Right atrium auricular region (tissue), 2 donors: ENCODE results near the gene SLC35G1. TPM values are rescaled to one million over a fixed set of nuclear protein-coding genes. Genes with fewer than 3 reads are reported as not detected.

Experiments
- DNase-seq: peaks from one replicate; pipeline ENCODE4 v3.0.0-alpha.2; 2019; ENCODE audit warnings: low spot score
- H3K27ac ChIP-seq, 2 donors: fragments of 200-600 bp; sonication (generic); 1 replicate in 1 of 2; 2 replicates in 1 of 2; pipeline ENCODE4 v1.5.1; 2016 to 2019
- H3K27me3 ChIP-seq, 2 donors: fragments of 200-600 bp; sonication (generic); one replicate each; pipeline versions ENCODE4 v1.5.1 to v1.6.0; 2017 to 2019
- H3K36me3 ChIP-seq: fragments of 200-600 bp; sonication (generic); one replicate; pipeline ENCODE4 v1.5.1; 2016
- H3K4me1 ChIP-seq, 2 donors: fragments of 200-600 bp; sonication (generic); one replicate each; pipeline versions ENCODE4 v1.5.1 to v1.6.0; 2017 to 2019
- H3K4me3 ChIP-seq, 2 donors: fragments of 200-600 bp; sonication (generic); 1 replicate in 1 of 2; 2 replicates in 1 of 2; pipeline ENCODE4 v1.5.1; 2017 to 2019; ENCODE audit warnings: mild to moderate bottlenecking in 1 of 2, moderate library complexity in 1 of 2
- H3K9me3 ChIP-seq, 2 donors: fragments of 200-600 bp; sonication (generic); one replicate each; pipeline ENCODE4 v1.5.1; 2019
- CTCF ChIP-seq, 2 donors: fragments of 200-600 bp; sonication (generic); IDR thresholded peaks; one replicate each; pipeline ENCODE4 v1.5.1; 2019; ENCODE audit warnings: antibody characterized with exemption in 2 of 2
- total RNA-seq, 2 donors: library from RNA; depleted of rRNA; stranded (reverse); fragments of >200 nt; gene quantifications; one replicate each; pipeline ENCODE4 v1.1.0, GENCODE V29; 2016

SLC35G1 gene
- total RNA-seq, 2 donors from 2014 or later: 3.5 to 5.6 TPM

- H3K27ac ChIP-seq: peak overlapping the region; percentile 61 to 88
- no peaks in the 10 kb centered on the region for H3K36me3 ChIP-seq
- H3K4me1 ChIP-seq: peaks cover 0 to 43% of the 10 kb centered on the region in 2 donors
- no peaks in the 10 kb centered on the region for H3K9me3 ChIP-seq
- TF ChIP-seq CTCF (IDR thresholded peaks at IDR 0.05): no peak
- no peaks in the 10 kb centered on the region for H3K27me3 ChIP-seq
- peak; percentile 77 for DNase-seq
- H3K4me3 ChIP-seq: no peak overlapping the region
These were observed 53.3 kb downstream of the SLC35G1 start for GRCh38 chr10:93947055-93947454.

GRCh38 chr10:93947524-93947923, 53.7 kb downstream of the SLC35G1 start:
- H3K9me3 ChIP-seq: no peaks in the 10 kb centered on the region
- no peak for DNase-seq
- no peak for TF ChIP-seq CTCF (IDR thresholded peaks at IDR 0.05)
- H3K4me1 ChIP-seq: peaks cover 0 to 46% of the 10 kb centered on the region in 2 donors
- H3K4me3 ChIP-seq: no peak overlapping the region
- H3K27ac ChIP-seq: peak overlapping the region; percentile 61 to 88
- no peaks in the 10 kb centered on the region for H3K36me3 ChIP-seq
- H3K27me3 ChIP-seq: no peaks in the 10 kb centered on the region

GRCh38 chr10:93951905-93952304, 58.1 kb downstream of the SLC35G1 start:
- DNase-seq: no peak
- Histone ChIP-seq H3K27me3 (no peaks in the 10 kb centered on the region), H3K4me1 (peaks cover 0 to 23% of the 10 kb centered on the region in 2 donors), H3K36me3 (no peaks in the 10 kb centered on the region), H3K27ac (peak overlapping the region; percentile 33 to 88), H3K9me3 (no peaks in the 10 kb centered on the region), H3K4me3 (no peak overlapping the region)
- no peak for TF ChIP-seq CTCF (IDR thresholded peaks at IDR 0.05)

Other genes with a start within 250 kb of the SLC35G1 start
- 1 to 10 TPM; 8.0 to 9.2 TPM for gene FRA10AC1, start 191.4 kb upstream of the SLC35G1 start, total RNA-seq
- under 1 TPM in 1 of 2 donors, not detected in 1; 0.44 TPM for gene LGI1, start 136.0 kb upstream of the SLC35G1 start, total RNA-seq
- 10 to 100 TPM; 22.5 to 28.1 TPM for gene PLCE1, start 100.0 kb downstream of the SLC35G1 start, total RNA-seq